HepG2 (cell line): Measurements from ENCODE around the gene GP1BA. TPM values are rescaled to one million over a fixed set of nuclear protein-coding genes. Genes with fewer than 3 reads are reported as not detected.

Experiments used
- ATF7 ChIP-seq, 2 experiments: fragments of 450-650 bp in 1 of 2; sonication (generic) in 1 of 2; formaldehyde crosslinking in 1 of 2; IDR thresholded peaks; 2 replicates each; pipeline versions ENCODE4 v1.4.0 to v1.6.1; 2016 to 2020; ENCODE audit warnings: antibody characterized with exemption in 1 of 2, mild to moderate bottlenecking in 1 of 2, missing genetic modification reagents in 1 of 2
- BATF2 ChIP-seq: sonication (generic); formaldehyde crosslinking; IDR thresholded peaks from 2 replicates; pipeline ENCODE4 v1.8.0; 2022; ENCODE audit warnings: mild to moderate bottlenecking, missing genetic modification reagents, moderate library complexity
- ERF ChIP-seq: IDR thresholded peaks from 2 replicates; pipeline ENCODE4 v1.6.1; 2018; ENCODE audit warnings: missing biosample characterization, missing genetic modification reagents
- HOXA3 ChIP-seq: sonication (generic); formaldehyde crosslinking; IDR thresholded peaks from 2 replicates; pipeline ENCODE4 v1.5.0; 2020; ENCODE audit warnings: missing genetic modification reagents
- MIXL1 ChIP-seq: IDR thresholded peaks from 2 replicates; pipeline ENCODE4 v1.6.1; 2016
- MLLT10 ChIP-seq: sonication (generic); formaldehyde crosslinking; IDR thresholded peaks from 2 replicates; pipeline ENCODE4 v1.4.0; 2020; ENCODE audit warnings: missing genetic modification reagents
- MLX ChIP-seq: IDR thresholded peaks from 2 replicates; pipeline ENCODE4 v1.6.1; 2016
- NCOR1 ChIP-seq: fragments of 200-600 bp; sonication (generic); IDR thresholded peaks from 2 replicates; pipeline ENCODE4 v1.7.0; 2017; ENCODE audit warnings: antibody characterized with exemption, low read length, borderline replicate concordance
- NFYC ChIP-seq: IDR thresholded peaks from 2 replicates; pipeline ENCODE4 v1.6.1; 2016; ENCODE audit warnings: missing genetic modification reagents, missing compliant biosample characterization
- SALL2 ChIP-seq: sonication (generic); formaldehyde crosslinking; IDR thresholded peaks from 2 replicates; pipeline ENCODE4 v1.8.1; 2023; ENCODE audit warnings: mild to moderate bottlenecking, missing genetic modification reagents, inconsistent platforms
- TFDP1 ChIP-seq: IDR thresholded peaks from 2 replicates; pipeline ENCODE4 v1.6.1; 2016; ENCODE audit warnings: missing compliant biosample characterization, missing genetic modification reagents, borderline replicate concordance
- ZBTB33 ChIP-seq: sonication (generic); formaldehyde crosslinking; IDR thresholded peaks from 2 replicates; pipeline ENCODE4 v1.4.0; 2020; ENCODE audit warnings: missing genetic modification reagents
- ZNF18 ChIP-seq: sonication (generic); formaldehyde crosslinking; IDR thresholded peaks from 2 replicates; pipeline ENCODE4 v1.8.0; 2022; ENCODE audit warnings: mild to moderate bottlenecking, missing genetic modification reagents; ENCODE audit not compliant: insufficient replicate concordance
- ZNF274 ChIP-seq: sonication (generic); formaldehyde crosslinking; IDR thresholded peaks from 2 replicates; pipeline ENCODE4 v1.5.1; 2020; ENCODE audit warnings: mild to moderate bottlenecking, missing genetic modification reagents
- ZNF367 ChIP-seq: sonication (generic); formaldehyde crosslinking; IDR thresholded peaks from 2 replicates; pipeline ENCODE4 v1.4.0; 2020; ENCODE audit warnings: missing genetic modification reagents, borderline replicate concordance
- ZNF552 ChIP-seq: sonication (generic); formaldehyde crosslinking; IDR thresholded peaks from 2 replicates; pipeline ENCODE4 v1.9.0; 2022; ENCODE audit warnings: missing genetic modification reagents, mild to moderate bottlenecking, borderline replicate concordance
- ZNF558 ChIP-seq: sonication (generic); formaldehyde crosslinking; IDR thresholded peaks from 2 replicates; pipeline ENCODE4 v1.9.0; 2022; ENCODE audit warnings: mild to moderate bottlenecking, missing genetic modification reagents, borderline replicate concordance
- ZNF564 ChIP-seq: sonication (generic); formaldehyde crosslinking; IDR thresholded peaks from 2 replicates; pipeline ENCODE4 v1.8.1; 2023; ENCODE audit warnings: mild to moderate bottlenecking, missing genetic modification reagents
- ZNF598 ChIP-seq: sonication (generic); formaldehyde crosslinking; IDR thresholded peaks from 2 replicates; pipeline ENCODE4 v1.5.1; 2020; ENCODE audit warnings: mild to moderate bottlenecking, missing genetic modification reagents, borderline replicate concordance
- ZNF704 ChIP-seq: sonication (generic); formaldehyde crosslinking; IDR thresholded peaks from 2 replicates; pipeline ENCODE4 v1.8.1; 2023; ENCODE audit warnings: mild to moderate bottlenecking, inconsistent platforms, moderate library complexity, missing genetic modification reagents, borderline replicate concordance
- ZNF766 ChIP-seq: sonication (generic); formaldehyde crosslinking; IDR thresholded peaks from 2 replicates; pipeline ENCODE4 v1.5.0; 2020; ENCODE audit warnings: missing genetic modification reagents, borderline replicate concordance
- ZNF776 ChIP-seq: sonication (generic); formaldehyde crosslinking; IDR thresholded peaks from 2 replicates; pipeline ENCODE4 v1.4.0; 2020; ENCODE audit warnings: mild to moderate bottlenecking, missing genetic modification reagents
- polyA plus RNA-seq, 8 experiments: library from polyadenylated mRNA; depleted of rRNA in 3 of 8; stranded (reverse) in 7 of 8; unstranded in 1 of 8; fragments of >200 nt; fragmentation: Illumina TruSeq in 4 of 8; extraction: Trizol in 4 of 8; gene quantifications; 2 replicates each; pipeline versions ENCODE4 v1.2.1 to v1.2.3, GENCODE V29; 2011 to 2016; ENCODE audit warnings: low read depth in 4 of 8, missing spikeins in 1 of 8, mixed read lengths in 1 of 8; ENCODE audit not compliant: insufficient read depth in 1 of 8
- total RNA-seq, 5 experiments: library from RNA; depleted of rRNA; stranded (reverse); fragments of >200 nt; fragmentation: Illumina TruSeq; extraction: Trizol; gene quantifications; 2 replicates each; pipeline ENCODE4 v1.2.3, GENCODE V29; 2016; ENCODE audit warnings: low read depth in 1 of 5

The GP1BA gene
- total and polyA plus RNA-seq, 2 of the 13 experiments (the other 11 are each of a cell fraction or from before 2014, with no cell fraction given), result not detected

GRCh38 chr17:4966844-4967538, 34.9 kb downstream of the GP1BA start (continued):
- TF ChIP-seq NCOR1 (peak; percentile 16; the same call in 1 of the 2 replicates), SALL2 (peak; percentile 42; the same call in 1 of the 2 replicates), ZNF18 (CRISPR knock-in tag) (peak; percentile 24), ZNF598 (CRISPR knock-in tag) (0 out of 2 replicates have a peak, but pooled peaks have one; percentile 19), ATF7 (IDR thresholded peaks at IDR 0.05) (no peak), ATF7 (CRISPR knock-in tag; IDR thresholded peaks at IDR 0.05) (0 out of 2 replicates have a peak, but pooled peaks have one; percentile 46), ZNF367 (CRISPR knock-in tag) (no peak), MIXL1 (CRISPR knock-in tag) (peak; percentile 35; the same call in 1 of the 2 replicates), ZNF558 (0 out of 2 replicates have a peak, but pooled peaks have one; percentile 29), ZNF564 (no peak), ZNF776 (no peak), ZNF704 (CRISPR knock-in tag) (no peak), MLX (CRISPR knock-in tag) (no peak), NFYC (CRISPR knock-in tag) (peak; percentile 95), MLLT10 (no peak), HOXA3 (CRISPR knock-in tag) (0 out of 2 replicates have a peak, but pooled peaks have one; percentile 24), ZNF766 (CRISPR knock-in tag) (no peak), TFDP1 (CRISPR knock-in tag) (peak; percentile 57; the same call in 1 of the 2 replicates), ERF (CRISPR knock-in tag) (0 out of 2 replicates have a peak, but pooled peaks have one; percentile 46), ZBTB33 (CRISPR knock-in tag) (0 out of 2 replicates have a peak, but pooled peaks have one; percentile 8), BATF2 (CRISPR knock-in tag) (no peak), ZNF274 (CRISPR knock-in tag) (peak; percentile 21; the same call in 1 of the 2 replicates), ZNF552 (CRISPR knock-in tag) (no peak)
